ENCODE results near the gene CARD14.

The CARD14 gene

DNA sequence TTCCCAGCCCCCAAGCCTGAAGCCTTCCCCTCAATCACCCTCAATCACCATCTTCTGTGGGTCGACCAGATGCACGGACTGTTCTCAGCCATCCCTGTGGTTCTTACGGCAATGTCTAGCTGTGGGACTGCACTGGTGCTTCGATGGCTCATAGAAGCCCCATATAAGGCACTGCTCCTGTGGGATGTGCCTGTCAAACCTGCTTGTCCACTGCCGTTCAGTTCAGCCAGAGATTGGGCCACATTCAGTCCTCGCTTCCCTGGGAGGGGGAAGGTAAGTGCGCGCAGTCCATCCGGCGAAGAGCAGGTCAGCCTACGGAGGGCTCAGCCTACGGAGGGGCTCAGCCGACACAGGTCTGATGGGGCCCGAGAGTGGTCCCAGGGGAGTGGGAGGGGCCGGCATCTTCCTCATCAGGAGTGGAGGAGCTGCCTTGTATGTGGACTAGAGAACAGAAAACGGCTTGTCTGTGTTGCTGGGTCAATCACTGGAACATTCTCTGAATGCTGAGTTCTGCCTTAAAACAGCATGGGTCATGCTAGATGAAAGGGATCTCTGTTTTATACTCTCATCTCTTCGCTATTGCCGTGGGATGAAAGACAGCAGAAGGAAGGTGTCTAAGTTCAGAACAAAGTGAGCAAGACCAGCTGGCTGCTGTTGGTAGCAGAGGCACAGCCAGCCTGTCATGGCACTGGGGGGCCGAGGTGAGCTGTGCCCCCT lies at the start of gene CARD14:
CARD14 (plus strand) TSS at position 247 of the 717 bp plus-strand sequence. CDS start 11,409 bp downstream, outside the sequence.
- H3K36me3 ChIP-seq, result no peaks in the 10 kb centered on the region
- no peak within 1 kb of the TSS for H3K27ac ChIP-seq
- H3K9me3 ChIP-seq, result no peaks in the 10 kb centered on the region
- no peak for TF ChIP-seq CTCF (IDR thresholded peaks at IDR 0.05)
- no peaks in the 10 kb centered on the region for H3K4me1 ChIP-seq (ENCODE audit: control insufficient read depth in 1 of 2, insufficient read depth in 1 of 2, low read depth in 1 of 2, low read length in 1 of 2)
- H3K27me3 ChIP-seq, result peaks cover 31% of the 10 kb centered on the region
- H3K4me3 ChIP-seq (ENCODE audit: low read depth in 1 of 2, low read length in 1 of 2), result no peak within 1 kb of the TSS

DNA sequence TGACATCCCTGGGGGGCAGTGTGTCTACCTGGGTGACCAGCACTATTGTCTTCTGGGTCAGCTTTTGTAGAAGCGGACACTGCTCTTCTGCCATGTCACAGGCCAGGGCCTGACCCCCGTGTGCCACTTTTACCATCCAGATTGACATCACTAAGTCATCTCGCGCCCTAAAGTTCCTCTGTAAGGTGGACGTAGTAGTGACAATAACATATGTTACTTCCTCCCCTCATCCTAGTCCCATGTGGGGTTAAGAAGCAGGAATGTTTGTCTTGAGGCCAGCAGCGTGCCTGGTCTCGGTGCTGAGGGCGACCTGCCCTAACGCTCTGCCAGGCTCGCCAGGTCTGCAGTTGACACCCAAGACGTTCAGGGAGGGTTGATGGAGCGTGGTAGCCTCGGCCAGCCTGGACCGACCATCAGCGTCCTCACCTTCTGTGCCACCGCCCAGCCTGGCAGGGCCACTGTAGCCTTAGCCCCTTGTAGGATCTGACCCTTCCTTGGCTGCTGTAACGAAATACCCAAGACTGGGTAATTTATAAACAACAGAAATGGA lies 47.7 kb upstream of the CARD14 start:
- H3K27ac ChIP-seq, result no peak overlapping the region
- H3K9me3 ChIP-seq, result no peaks in the 10 kb centered on the region
- H3K4me1 ChIP-seq (ENCODE audit: control insufficient read depth in 1 of 2, insufficient read depth in 1 of 2, low read depth in 1 of 2, low read length in 1 of 2), result no peaks in the 10 kb centered on the region
- H3K27me3 ChIP-seq, result peaks cover 26% of the 10 kb centered on the region
- no peak for TF ChIP-seq CTCF (IDR thresholded peaks at IDR 0.05)
- H3K36me3 ChIP-seq, result peaks cover 14% of the 10 kb centered on the region
- H3K4me3 ChIP-seq (ENCODE audit: low read depth in 1 of 2, low read length in 1 of 2), result no peak overlapping the region

- Histone ChIP-seq H3K4me3 (ENCODE audit: low read depth in 1 of 2, low read length in 1 of 2) (no peak overlapping the region), H3K9me3 (no peaks in the 10 kb centered on the region), H3K27ac (no peak overlapping the region), H3K36me3 (peaks cover 14% of the 10 kb centered on the region), H3K27me3 (peaks cover 35% of the 10 kb centered on the region), H3K4me1 (ENCODE audit: control insufficient read depth in 1 of 2, insufficient read depth in 1 of 2, low read depth in 1 of 2, low read length in 1 of 2) (no peaks in the 10 kb centered on the region)
- TF ChIP-seq CTCF (IDR thresholded peaks at IDR 0.05), result no peak
Measured at GRCh38 chr17:80122926-80123505, 46.8 kb upstream of the CARD14 start.

GRCh38 chr17:80123791-80124190 lies 46.0 kb upstream of the CARD14 start:
- H3K9me3 ChIP-seq, result no peaks in the 10 kb centered on the region
- no peak overlapping the region for H3K27ac ChIP-seq
- H3K4me3 ChIP-seq (ENCODE audit: low read depth in 1 of 2, low read length in 1 of 2), result no peak overlapping the region
- H3K27me3 ChIP-seq, result peaks cover 41% of the 10 kb centered on the region
- H3K4me1 ChIP-seq (ENCODE audit: control insufficient read depth in 1 of 2, insufficient read depth in 1 of 2, low read depth in 1 of 2, low read length in 1 of 2), result no peaks in the 10 kb centered on the region
- TF ChIP-seq CTCF (IDR thresholded peaks at IDR 0.05), result no peak
- peaks cover 7% of the 10 kb centered on the region for H3K36me3 ChIP-seq

- Histone ChIP-seq H3K36me3 (peaks cover under 1% of the 10 kb centered on the region), H3K27ac (no peak overlapping the region), H3K27me3 (peaks cover 48% of the 10 kb centered on the region), H3K9me3 (no peaks in the 10 kb centered on the region), H3K4me3 (ENCODE audit: low read depth in 1 of 2, low read length in 1 of 2) (no peak overlapping the region), H3K4me1 (ENCODE audit: control insufficient read depth in 1 of 2, insufficient read depth in 1 of 2, low read depth in 1 of 2, low read length in 1 of 2) (no peaks in the 10 kb centered on the region)
- TF ChIP-seq CTCF (IDR thresholded peaks at IDR 0.05), result no peak
Measured at GRCh38 chr17:80124351-80124981, 45.4 kb upstream of the CARD14 start.
